Limb (tissue), 2 donors: ENCODE results near the gene SGCD.
"Not testable (repeated sequence)": the region's sequence is repeated elsewhere in the genome, so short reads cannot be mapped to it uniquely, and the experiment has no call there.

Experiments
- DNase-seq, 2 donors: peaks; one replicate each; pipeline ENCODE4 v3.0.0-alpha.2; 2016; ENCODE audit errors: extremely low spot score in 2 of 2

SGCD gene

DNA sequence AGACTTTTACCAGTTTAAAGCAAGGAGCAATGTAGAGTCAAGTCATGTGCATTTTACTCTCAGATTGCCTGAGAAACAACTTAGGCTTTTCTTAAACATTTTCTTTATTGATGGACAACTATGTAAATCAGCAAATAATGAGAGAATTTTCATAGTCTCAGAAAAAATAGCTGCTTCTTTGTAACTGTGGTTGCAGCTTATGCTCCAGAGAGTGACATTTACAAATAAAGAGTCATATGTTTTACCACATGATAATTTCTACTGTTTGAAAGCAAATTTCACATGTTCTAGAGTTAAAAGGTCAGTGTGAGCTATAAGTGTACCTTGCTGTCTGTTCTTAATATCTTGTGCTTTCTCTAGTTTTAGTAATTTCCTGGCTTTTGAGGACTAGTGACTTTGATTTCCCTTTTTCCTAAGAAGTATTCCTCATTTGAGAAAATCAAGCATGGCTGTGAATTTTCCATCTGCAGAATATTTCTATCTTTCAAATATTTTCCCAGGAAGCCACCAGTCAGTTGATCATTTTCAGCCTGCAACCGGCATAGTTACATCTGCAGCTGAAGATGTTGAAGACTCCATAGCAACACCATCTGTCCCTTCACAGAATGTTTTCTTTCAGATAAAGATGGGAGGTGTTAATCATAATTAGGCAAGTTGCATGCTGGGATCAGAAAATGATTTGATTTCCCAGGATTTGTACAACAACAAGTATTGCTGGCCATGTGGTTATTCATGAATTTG, 229.9 kb downstream of the SGCD start:
- DNase-seq, result no peak

DNA sequence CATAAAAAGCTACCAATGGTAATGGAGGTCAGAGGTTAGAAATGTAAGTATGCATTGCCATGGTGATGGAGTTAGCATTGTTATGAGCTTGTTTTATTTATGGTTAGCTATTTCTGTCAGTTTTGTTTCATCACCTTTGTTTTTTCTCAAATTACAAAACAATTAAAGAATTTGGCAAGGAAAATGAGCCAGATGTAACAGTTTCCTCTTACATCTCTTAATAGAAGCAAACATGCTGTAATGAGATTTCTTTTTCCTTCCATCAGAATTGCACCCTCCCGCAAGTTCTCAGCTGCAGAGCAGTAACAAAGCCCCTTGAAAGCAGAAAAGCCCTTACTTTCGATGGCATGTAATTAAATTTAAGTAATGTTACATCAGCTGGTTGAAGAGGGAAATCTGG, 233.0 kb downstream of the SGCD start:
- DNase-seq, result no peak

DNA sequence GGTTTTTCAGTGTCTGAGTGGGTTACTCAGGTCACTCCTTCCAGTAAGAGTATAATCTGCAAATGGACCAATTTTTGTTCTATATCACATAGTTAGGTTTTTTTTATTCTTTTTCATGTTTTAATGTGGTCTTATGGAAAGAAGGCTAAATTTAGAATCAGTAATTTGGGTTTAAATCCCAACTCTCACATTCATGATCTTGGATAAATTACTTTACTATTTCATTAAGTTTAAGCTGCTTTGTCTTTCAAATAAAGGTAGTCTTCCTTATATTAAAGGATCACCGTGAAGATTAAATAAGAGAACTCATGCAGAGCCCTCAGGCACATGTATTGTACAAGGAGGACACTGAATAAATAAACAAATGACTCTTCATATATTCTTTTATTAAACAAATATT, 234.7 kb downstream of the SGCD start:
- DNase-seq, result no peak

DNA sequence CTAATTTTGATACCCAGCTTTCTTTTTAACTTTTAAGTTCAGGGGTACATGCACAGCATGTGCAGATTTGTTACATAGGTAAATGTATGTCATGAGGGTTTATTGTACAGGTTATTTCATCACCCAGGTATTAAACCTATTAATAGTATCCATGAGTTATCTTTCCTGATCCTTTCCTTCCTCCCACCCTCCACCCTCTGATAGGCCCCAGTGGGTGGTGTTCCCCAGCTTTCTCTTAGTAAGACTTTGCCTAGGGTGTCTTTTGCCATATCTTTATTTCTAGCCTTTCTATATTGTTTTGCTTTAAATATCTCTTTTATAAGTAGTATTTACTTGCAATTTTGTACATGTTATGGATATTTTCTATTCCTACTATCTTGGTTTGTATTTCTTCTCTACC, 243.7 kb downstream of the SGCD start:
- DNase-seq, result no peak

- DNase-seq, result no peak
These were observed 254.8 kb downstream of the SGCD start for GRCh38 chr5:156581725-156582124.

DNA sequence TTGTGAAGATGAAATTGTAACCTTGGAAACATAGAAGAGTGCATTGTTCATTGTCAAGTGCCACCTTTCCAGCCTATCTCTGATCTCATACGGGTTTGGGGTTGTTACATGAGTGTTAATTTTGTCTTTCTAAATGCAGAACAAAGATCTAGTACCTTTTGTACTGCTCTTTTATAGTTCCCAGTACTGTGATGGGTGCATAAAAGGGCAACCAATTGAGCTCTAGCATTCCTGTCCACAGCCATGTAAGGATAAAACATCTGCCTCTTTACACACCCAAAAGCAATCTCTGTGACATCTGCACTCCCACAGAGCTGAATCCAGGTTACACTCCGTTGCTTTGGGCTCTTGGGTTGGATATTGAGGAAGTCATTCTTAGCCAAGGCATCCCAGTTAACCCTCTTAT, 255.2 kb downstream of the SGCD start:
- no peak for DNase-seq

DNA sequence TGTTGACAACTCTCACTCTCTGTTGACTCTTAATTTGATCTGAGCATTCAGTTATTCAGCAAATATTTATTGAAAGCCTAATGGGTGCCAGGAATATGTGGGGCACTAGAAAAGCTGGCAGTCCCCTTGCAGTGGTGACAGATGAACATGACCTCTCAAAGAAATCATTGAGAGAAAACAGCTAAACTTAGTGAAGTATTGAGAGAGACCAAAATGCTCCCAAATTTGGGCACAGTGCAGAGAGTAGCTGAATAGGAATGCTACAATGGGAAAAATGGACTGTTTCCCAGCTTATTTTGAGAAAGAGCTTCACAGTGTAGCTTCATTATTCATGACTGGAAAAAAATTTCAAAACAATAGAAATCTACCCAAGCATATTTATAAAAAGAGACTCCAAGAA, 257.9 kb downstream of the SGCD start:
- no peak for DNase-seq

- no peak for DNase-seq
These were observed 259.0 kb downstream of the SGCD start for GRCh38 chr5:156585999-156586398.

GRCh38 chr5:156587012-156587411, 260.0 kb downstream of the SGCD start:
- DNase-seq, result no peak

DNA sequence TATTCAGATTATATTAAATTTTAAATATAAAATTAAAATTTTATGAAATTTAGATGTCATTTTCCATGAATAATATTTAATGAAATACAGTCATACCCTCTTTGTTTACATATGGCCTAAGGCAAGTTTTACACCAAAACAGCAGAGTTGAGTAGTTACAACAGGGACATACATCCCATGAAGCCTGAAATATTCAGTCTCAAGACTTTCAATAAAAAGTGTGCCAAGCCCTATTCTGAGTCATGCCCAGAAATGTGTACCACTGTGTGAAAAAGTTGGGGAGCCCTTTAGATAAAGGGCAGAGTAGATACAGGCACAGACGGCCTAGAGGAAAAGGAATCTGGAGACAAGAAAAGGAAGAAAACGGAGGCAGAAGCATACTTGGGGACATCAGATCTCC, 261.3 kb downstream of the SGCD start:
- no peak for DNase-seq

GRCh38 chr5:156589104-156589945, 262.4 kb downstream of the SGCD start:
- peak in 1 of 2 donors; percentile 72 for DNase-seq

DNA sequence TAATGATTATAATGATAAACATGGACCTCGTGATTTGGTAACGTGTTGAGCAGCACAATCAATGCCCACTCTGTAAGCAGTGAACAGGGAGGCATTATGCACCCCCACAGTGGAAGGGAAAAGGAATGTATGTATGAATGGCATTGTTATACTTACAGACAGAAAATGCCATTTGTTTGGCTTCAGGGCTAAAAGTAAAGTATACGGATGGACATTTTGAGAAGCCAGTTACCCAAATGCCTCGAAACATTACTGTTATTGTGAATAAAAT, 262.9 kb downstream of the SGCD start:
- DNase-seq, result no peak

- DNase-seq, result no peak
These were observed 264.0 kb downstream of the SGCD start for GRCh38 chr5:156590978-156591377.

- DNase-seq, result no peak
These were observed 264.7 kb downstream of the SGCD start for GRCh38 chr5:156591631-156592030.

GRCh38 chr5:156593546-156593945, 266.6 kb downstream of the SGCD start:
- no peak for DNase-seq

- no peak for DNase-seq
These were observed 267.4 kb downstream of the SGCD start for GRCh38 chr5:156594406-156594805.

DNA sequence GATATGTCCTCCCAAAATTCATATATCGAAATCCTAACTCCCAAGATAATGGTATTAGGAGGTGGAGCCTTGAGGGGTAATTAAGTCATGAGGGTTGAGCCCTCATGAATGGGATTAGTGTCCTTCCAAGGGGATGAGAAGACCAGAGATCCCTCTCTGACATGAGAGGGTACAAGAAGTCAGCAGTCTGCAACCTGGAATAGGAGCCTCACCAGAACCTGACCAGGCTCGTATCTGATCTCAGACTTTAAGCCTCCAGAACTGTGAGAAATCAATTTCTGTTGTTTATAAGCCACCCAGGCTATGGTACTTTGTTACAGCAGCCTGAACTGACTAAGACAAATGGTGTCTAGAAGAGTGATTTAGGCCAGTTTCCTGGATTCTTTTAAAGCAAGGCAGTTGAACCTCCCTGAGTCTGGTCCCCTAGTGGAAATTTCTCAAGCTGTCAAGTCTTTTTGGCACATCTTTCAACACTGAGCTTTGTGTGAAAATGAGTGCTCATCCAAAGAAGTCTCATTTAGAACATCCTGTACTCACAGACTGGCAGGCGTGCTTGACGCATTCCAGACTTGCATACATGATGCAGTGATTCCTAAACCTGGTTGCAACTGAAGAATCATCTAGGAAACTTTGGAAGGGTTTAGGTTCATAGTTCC, 268.3 kb downstream of the SGCD start:
- peak in 1 of 2 donors; percentile 48 for DNase-seq

DNA sequence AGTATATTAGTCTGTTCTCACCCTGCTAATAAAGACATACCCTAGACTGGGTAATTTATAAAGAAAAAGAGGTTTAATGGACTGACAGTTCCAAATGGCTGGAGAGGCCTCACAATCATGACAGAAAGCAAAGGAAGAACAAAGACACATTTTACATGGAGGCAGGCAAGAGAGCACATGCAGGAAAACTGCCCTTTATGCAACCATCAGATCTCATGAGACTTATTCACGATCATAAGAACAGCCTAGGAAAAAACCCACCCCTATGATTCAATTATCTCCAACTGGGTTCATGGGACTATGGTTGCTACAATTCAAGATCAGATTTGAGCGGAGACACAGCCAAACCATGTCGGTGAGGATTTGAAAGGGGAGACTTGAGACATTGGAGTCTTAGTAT, 270.3 kb downstream of the SGCD start:
- DNase-seq, result no peak

DNA sequence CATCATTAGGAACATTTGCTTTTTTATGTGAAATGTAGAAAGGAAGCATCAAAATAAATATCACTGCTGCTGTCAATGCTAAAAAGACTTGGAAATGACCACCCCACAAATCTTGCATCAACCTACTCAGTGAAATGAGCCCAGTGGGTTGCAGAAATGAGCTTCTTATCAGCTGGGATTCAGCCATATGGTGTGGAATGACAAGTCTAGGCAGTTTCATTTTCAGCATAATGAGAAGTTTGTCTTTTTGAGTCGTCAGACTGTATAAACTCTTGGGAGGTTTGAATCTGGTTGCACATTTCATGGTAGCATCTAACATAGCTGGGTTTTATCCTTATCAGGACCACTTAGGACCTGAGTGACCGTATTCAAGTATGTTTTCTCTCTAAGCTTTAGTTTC, 272.0 kb downstream of the SGCD start:
- DNase-seq, result no peak

DNA sequence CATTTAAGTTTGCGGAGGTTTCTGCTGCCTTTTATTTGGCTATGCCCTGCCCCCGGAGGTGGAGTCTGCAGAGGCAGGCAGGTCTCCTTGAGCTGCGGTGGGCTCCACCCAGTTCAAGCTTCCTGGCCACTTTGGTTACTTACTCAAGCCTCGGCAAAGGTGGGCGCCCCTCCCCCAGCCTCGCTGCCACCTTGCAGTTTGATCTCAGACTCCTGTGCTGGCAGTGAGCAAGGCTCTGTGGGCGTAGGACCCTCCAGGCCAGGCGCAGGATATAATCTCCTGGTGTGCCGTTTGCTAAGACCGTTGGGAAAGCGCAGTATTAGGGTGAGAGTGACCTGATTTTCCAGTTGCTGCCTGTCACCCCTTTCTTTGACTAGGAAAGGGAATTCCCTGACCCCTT, 283.6 kb downstream of the SGCD start:
- DNase-seq, result not testable (repeated sequence)

DNA sequence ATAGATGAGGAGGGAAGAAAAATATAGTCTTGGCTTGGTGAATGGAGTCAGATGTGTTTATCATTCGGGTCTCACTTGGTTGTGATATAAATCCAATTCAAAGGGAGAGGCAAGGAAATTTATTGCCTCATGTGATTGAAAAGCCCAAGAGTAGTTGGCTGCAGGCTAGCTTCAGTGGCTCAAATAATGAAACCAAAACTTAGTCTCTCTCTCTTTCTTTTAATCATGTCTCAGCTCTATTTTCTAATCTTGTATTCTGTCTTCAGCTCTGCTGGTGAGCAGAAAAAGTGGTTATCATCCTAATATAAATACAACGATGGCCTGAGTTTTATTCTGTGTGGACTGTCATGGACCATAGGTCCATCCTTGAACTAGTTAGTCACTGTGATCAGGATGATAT, 288.9 kb downstream of the SGCD start:
- no peak for DNase-seq

DNA sequence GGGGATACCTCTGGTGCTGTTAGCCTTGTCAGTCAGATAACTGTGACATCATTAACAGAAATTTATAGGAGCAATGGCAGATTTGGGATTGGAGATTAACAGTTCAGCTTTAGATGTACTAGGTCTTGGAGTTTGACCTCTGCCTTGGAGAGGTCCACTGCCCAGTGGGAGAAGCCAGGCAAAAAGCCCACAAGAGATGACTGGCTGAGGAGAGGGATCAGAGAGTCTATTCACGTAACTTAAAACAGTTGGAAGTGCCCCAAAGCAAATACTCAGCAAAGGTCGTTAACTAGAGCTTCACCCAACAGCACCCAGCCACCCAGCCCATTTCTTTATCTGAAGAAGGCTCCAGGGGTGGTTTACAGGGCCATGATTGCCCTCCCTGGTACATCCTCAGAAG, 290.5 kb downstream of the SGCD start:
- DNase-seq, result no peak

DNA sequence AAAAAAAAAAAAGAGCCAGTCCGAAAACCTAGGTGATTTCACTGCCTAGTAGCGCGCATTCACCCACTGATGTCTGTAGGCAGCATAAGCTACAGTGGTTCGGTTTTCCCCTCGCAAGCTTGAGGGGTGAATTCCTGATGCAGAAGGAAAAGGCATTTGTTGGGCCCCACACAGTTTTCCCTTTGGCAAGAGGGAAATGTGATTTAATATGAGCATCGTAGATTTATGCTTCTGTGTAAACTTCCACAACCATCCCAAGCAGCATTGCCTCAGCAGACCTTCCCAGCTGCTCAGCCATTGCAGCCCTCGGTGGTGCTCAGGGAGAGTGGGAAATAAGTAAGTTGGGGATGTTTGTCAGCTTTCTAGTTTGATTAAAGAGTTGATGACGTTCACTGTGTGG, 291.6 kb downstream of the SGCD start:
- no peak for DNase-seq
